HG03196 (cell line): ENCODE data around the gene LYRM4.

Experiments used
- ATAC-seq: cut with Tn5 transposase; IDR thresholded peaks from one replicate; pipeline ENCODE4 v1.9.1; 2021; ENCODE audit not compliant: unreplicated experiment

The LYRM4 gene

DNA sequence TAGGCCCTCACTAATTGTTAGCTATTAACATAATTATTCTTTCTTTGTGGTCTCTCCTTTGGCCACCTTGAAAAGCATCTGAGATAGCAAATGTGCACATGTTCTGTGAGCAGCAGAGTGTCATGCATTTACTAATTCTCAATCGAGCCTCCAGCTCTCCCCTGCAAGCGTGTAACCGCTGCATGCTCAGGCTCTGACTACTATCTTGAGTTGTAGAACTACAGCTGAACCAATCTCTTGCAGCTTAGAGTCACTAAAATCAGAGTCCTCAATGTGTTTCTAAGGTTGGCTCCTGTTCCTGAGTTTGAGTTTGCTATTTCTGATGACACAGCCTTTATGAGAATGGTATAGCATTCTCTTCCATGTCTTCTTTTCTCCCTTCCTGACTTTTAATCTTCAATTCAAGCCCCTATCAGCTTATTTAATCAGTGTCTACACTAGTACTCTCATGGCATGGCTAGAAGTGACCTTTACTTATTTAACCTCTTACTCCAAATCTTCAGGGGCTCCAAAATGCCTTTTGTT is 110.1 kb downstream of the LYRM4 start:
- ATAC-seq = no peak

GRCh38 chr6:5149891-5150290 is 110.9 kb downstream of the LYRM4 start:
- ATAC-seq = no peak

GRCh38 chr6:5149159-5149704 is 111.5 kb downstream of the LYRM4 start:
- no peak for ATAC-seq

- ATAC-seq = no peak
Observed at GRCh38 chr6:5146398-5146797, 114.4 kb downstream of the LYRM4 start.

- ATAC-seq = no peak
Observed at GRCh38 chr6:5143634-5144311, 117.0 kb downstream of the LYRM4 start.

GRCh38 chr6:5142915-5143314 is 117.8 kb downstream of the LYRM4 start:
- no peak for ATAC-seq

DNA sequence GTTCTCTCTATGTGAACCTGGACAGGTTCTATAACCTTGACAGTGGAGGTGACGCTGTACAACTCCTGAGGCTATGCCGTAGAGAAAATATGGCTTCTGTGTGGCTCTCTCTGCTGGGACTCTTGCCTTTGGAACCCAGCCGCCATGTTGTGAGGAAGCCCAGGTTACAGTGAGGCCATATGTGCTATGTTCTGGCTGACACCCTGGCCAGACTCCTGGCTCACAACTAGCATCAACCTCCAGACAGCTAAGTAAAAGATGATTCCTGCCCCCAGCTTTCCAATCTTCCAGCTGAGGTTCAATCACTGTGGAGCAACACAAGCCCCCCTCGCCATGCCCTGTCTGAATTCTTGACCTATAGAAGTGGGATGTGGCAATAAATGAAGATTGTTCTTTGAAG is 118.6 kb downstream of the LYRM4 start:
- ATAC-seq = no peak

DNA sequence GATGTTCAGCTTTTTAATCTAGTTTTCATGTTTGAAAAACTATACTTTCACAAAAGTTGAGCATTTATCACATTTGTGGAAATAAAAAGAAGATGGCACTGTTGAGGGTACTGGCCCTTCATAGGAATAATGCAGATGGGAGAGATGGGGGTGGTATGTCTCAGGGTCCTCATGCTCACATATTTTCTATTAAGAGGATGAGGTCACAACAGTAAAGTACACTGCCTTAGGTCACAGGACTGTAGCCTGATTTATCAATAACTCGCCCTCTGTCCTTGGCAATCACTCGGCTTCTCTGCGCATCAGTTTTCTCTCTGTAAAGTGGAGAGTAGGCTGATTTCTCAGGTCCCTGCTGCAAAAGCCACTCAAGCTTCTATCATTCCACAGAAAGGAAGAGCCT is 119.7 kb downstream of the LYRM4 start:
- no peak for ATAC-seq

DNA sequence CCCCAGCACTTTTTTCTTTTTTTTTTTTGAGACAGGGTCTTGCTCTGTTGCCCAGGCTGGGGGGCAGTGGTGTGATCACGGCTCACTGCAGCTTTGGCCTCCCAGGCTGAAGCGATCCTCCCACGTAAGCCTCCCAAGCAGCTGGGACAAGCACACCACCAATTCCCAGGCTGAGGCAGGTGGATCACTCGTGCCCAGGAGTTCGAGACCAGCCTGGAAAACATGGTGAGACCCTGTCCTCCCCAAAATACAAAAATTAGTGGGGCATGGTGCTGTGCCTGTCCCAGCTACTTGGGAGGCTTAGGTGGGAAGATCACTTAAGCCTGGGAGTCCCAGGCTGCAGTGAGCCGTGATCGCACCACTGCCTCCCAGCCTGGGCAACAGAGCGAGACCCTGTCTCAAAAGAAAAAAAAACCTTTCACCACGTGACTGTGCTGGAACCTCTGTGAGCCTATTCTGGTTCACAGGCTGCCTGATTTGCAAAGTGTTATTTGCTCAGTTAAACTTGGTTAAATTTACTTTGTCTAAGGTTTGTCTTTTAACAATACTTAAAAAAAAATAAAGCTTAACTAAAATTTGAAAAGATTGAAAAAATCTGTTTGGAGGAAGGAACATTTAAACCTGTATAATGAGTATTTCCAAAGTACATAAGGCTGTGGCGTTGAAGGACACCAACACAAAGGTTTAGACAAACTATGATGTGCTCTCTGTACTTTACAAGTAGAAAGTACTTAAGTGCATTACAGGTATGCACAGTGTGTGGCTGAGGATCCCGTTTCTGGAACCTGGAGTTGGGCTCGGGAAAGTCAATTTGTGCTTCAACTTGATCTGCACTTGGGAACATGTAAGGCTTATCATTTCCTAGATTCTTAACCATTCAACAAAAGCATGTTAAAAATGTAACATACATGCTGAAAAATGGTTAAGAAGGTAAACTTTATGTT is 120.7 kb downstream of the LYRM4 start:
- ATAC-seq = no peak

- ATAC-seq = no peak
Observed at GRCh38 chr6:5138995-5139827, 121.5 kb downstream of the LYRM4 start.

DNA sequence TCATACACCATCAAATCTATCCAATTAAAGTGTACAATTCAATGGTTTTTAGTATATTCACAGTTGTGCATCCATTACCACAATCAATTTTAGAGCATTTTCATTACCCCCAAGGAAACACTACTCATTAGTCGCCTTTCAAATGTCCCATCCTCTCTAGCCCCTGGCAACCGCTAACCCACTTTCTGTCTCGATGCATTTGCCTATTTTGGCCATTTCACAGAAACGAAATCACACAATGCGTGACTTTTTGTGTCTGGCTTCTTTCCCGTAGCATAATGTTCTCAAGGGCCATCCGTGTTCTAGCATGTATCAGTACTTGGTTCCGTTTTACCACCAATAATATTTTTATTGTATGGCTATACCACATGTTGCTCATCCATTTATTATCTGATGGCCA is 123.9 kb downstream of the LYRM4 start:
- ATAC-seq = no peak

GRCh38 chr6:5135788-5136376 is 124.9 kb downstream of the LYRM4 start:
- no peak for ATAC-seq

- no peak for ATAC-seq
Observed at GRCh38 chr6:5133943-5134342, 126.8 kb downstream of the LYRM4 start.

DNA sequence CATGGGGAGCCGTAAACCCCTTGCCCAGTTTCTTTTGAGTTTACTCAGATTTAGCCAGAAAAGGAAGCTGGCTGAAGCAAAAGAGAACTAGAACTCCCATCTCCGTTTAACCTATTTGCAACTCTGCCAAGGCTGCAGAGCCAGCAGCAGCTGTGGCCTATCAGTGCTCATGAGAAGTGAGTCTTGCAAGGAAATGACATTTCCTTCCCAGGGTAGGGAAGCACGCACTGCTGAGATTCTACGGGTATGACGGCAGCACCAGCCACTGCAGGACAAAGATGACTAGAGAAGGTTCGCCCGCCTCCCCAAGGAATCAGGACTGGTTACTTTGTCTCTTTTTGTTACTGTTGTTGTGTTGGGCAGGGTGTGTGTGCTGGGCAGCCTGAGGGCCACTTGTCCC is 128.0 kb downstream of the LYRM4 start:
- ATAC-seq = peak; percentile 71

GRCh38 chr6:5130135-5130866 is 130.4 kb downstream of the LYRM4 start:
- no peak for ATAC-seq

- no peak for ATAC-seq
Observed at GRCh38 chr6:5128351-5128750, 132.4 kb downstream of the LYRM4 start.

- no peak for ATAC-seq
Observed at GRCh38 chr6:5127106-5127687, 133.6 kb downstream of the LYRM4 start.

DNA sequence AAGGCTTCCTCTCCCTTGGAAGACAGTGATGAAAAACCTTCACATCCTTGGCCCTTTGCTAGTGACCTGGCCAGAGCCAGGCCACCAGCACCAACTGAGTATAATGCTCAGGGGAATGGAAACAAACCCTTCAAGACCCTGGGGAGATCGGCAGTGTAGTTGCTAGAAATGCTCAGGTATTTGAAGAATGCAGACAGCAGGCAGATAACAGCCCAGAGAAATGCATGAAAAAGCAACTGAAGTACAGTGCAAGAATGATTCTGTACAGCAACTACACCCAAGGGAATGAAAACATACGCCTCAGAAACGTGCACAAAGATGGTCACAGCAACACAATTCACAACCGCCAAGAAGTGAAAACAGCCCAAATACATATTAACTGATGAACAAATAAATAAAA is 134.5 kb downstream of the LYRM4 start:
- ATAC-seq = no peak
